IPS DF 4.7 (cell line): ENCODE measurements around the gene LHFPL6.
A peak's percentile ranks its signal among the peaks of the same experiment; 100 is the strongest.

Source experiments
- DNase-seq: peaks from one replicate; pipeline ENCODE4 v3.0.0-alpha.2; 2013; ENCODE audit warnings: low spot score; ENCODE audit errors: extremely low read depth

Gene LHFPL6

DNA sequence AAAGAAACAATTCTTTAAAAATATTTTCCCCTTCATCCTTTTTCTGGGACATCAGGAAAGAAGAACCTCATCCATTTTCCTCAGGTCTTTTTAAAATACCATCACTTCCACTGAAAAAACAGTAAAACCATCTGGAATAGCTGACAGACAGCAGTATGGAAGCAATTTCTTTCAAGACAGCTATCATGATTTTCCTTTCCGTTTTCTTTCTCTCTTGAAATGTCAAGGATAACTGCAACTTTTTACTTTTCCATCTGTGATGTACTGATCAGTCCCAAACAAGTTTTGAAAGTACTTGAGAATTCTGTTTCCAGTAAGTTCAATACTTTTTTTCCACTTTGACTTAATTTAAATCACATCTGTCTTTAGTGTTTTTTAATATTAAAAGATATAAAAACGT, 211.2 kb downstream of the LHFPL6 start:
- no peak for DNase-seq

DNA sequence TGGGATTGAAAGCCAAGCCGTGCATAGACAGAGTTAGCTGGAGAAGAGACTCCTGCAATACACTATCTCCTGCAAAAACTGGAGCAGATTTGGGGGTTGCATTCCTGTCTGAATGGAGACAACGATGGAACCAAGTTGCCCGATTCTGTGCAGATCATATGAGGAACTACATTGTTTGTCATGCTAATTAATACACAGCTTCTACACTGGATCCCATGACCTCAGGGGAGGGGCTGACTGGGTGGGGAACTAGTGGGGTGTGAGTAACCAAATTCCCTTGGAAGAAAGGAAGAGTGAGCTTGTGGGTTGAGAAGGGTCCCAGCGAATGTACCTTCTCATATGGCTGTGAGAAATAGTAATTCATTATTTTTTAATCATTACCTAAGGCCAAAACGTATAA, 214.0 kb downstream of the LHFPL6 start:
- DNase-seq, result no peak

DNA sequence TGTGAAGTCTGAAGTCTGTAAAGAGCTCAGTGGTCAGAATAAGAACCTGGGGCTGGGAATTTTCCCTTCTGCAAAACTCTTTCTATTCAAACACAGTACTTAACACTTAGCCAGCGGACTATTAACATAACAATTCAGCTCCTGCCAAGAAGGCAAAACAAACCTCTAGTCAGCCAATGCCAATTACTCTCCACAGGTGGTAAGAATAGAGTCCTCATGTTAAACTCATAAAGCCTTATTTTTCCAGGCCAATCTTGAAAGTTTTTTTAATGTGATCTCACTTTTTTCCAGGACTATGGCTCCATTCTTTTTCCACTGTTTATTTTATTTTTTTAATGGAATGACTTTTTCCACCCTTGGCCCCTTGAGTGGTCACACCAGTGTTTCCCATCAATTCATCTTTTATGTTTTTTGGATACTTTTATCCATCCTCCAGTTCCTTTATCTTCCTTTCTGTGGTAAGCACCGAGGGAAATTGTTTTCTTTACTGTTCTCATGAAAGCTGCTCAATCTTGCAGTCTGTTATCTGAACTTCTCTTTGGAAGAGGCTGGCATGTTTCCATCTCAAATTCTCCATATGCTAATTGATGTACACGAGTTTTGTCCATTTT, 217.3 kb downstream of the LHFPL6 start:
- DNase-seq, result peak; percentile 91

DNA sequence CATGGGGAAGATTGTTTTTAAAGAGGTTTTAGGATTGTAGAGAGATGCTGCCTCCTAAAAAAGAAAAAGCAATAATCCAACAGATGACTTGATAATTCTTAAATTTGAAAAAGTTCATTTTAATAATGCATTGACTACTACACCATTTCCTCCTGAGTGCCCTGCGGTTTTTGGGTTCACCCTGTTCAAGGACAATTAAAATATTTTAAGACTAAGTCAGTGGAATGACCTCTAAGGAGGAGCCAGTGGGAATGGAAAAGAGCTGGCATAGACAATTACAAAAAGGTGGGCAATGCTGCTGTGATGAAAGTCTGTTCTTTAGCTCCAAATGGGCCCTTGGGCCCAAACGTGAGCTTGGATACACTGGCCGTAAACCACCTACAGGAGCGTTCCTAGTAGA, 217.8 kb downstream of the LHFPL6 start:
- no peak for DNase-seq

DNA sequence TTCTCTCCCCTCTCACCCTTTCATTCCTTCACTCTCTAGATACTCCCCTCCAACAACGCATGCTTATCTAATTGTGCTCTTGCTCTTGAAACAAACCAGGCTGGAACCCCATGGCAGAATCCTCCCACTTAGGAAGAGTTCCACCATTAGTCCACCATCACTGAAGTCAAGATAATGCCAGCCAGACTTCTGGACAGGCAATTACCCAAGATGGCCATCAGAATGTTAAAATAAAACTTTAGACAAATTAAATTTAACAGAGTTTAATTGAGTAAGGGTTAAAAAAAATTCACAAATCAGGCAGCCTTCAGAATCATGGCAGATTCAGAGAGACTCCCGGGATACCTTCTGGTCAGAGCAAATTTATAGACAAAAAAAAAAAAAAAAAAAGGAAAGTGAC, 221.5 kb downstream of the LHFPL6 start:
- no peak for DNase-seq

DNA sequence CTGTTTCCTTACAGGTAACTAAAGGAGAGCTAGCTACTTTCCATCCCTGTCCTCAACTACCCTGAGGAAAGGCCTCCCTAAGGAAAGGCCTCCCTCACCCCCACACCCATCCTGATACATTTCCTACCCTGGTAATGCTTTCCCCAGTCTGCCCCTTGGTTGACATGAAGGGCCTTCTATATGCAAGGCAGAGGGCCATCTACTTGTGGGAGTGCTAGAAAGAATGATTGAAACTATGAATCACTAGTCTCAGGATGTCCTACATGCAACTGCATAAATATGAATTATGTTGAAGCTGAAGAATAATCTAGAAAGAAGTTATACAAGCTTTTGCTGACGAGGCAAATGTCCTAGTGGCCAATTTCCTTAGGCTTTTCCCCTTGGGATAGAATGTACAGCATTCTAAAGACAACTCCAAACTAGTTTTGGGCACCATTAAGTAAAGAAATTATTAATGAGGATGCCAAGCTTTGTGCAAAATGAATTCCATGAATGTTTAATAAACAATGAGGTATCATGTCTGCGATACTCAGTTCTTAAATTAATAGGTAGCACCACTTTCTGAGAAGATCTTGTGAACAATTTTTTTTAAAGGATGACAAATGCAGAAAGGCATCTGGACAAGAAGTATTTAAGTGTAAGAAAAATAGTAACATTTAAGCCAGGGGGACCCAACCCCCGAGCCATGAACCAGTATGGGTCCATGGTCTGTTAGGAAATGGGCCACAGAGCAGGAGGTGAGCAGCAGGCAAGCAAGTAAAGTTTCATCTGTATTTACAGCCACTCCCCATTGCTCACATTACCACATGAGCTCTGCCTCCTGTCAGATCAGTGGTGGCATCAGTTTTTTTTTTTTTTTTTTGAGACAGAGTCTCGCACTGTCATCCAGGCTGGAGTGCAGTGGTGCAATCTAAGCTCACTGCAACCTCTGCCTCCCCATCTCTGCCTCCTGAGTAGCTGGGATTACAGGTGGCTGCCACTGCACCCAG, 223.0 kb downstream of the LHFPL6 start:
- DNase-seq, result no peak

DNA sequence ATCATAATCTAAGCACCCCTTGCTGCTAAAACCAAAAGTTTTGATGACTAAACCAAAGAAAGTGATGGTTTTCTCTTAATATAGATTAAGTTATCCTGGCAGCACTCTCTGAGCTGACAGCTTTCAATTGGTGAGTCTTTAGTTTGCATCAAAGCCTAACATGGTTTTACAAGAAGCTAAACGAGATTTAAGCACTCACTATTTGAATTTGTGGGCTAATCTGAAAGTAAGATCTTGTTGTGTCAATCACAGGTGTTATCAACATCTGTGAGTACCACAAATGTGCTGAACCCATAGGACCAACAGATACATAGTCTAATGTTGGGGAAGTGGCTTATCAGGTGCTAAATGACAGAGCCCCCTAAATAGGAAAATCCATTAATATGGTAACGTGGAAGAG, 223.9 kb downstream of the LHFPL6 start:
- DNase-seq, result no peak

DNA sequence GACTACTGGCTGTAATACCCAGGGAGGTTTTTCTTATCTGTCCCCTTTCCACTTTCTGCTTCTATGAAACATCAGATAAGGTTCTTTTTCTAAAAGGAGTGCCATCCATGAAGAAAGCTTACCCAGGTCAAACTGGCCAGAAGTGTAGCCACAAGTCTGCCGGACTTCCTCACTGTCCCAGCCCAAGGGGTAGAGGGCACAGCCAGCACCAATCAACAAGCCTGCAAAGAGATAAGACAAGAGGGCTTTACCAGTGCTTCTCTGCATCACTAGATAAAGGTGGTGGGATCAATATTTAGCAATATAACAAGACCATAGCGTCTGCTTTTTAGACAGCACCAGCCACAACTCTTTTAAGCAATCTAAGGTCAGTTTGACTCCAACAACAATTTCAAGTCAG, 224.7 kb downstream of the LHFPL6 start:
- no peak for DNase-seq

DNA sequence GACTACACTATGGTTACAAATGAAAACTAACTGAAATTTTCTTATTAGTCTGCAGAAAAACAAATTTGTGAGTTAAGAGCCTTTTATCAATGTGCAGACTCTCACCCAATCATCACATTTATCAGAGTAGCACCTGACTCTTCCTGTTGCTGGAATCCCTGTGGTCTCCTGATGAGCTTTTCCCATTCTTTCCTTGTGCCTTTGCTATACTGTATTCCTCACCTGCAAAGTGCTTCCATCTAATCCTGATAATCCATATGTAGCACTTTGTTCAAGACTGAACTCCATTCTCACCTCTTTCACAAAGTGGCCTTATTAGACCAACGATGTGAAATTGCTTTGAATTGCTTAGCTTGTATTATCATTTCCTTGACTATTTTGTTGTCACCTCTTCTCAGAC, 225.3 kb downstream of the LHFPL6 start:
- no peak for DNase-seq

DNA sequence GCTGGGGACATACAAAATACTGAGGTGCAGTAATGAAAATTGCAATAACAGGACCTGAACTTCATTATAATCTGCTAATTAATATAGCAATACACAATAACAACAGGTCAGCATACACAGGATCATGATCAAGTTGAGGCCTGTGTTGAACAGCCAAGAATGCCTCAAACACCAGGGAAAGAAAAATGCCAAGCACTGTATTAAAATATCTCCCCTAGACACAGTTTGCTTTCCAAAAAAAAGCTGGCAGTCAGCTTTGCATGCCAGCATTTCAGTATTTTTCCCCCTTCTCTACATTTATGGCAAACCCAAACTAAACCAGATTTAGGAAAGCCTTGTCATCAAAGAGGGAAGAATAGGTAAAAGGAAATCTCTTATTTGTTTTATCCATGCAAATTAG, 226.9 kb downstream of the LHFPL6 start:
- DNase-seq, result no peak

DNA sequence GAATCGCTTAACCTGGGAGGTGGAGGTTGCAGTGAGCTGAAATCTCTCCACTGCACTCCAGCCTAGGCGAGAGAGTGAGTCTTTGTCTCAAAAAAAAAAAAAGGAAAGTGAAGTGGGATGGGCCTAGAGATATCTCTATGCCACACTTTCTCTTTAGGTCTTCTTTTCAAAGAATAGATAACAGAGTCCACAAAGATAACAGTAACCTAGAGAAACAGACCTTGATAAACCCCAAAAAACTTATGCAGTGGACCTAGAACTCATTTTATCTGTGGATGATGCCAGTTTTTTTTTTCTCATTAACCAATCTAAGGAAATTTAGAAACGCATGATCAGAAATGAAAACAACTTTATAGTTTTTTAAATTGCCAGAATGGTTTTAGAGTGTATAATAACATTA, 227.4 kb downstream of the LHFPL6 start:
- DNase-seq, result no peak

DNA sequence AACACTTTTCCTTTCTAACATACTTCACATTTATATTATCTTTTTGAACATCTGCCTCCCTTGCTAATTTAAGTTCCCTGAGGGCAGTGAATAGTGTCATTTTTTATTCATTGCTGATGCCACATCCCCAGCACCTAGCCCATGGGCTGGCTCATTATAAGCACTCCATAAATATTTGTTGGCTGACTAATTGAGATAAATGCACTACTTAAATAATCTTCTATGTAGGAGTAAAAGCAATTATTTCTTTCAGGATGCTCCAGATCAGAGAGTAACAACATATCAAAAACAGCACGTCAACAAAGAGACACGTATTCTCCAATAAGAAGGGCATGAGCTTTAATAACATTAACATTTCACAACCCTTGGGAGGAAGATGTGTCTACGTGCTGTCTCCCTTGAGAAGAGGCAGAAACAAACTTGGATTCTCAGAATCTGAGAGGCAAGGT, 228.2 kb downstream of the LHFPL6 start:
- no peak for DNase-seq

DNA sequence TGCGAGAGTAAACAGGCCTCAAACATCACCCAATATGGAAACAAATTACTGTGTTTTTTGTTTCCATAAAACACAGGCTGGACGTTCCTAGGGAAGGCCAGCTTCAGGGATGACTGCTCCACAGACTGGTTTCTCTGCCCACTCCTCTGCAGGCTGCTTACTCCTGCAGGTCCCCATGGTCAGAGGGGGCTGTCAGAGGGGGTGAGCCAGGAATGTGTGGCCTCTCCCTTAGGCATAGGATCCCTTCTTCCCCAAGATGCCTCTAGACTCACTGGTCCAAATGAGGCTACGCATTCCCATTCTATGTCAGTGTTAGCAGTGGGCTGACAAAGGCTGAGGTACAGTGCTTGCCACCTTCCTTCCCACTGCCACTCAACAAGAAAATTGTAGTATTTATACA, 229.8 kb downstream of the LHFPL6 start:
- no peak for DNase-seq

DNA sequence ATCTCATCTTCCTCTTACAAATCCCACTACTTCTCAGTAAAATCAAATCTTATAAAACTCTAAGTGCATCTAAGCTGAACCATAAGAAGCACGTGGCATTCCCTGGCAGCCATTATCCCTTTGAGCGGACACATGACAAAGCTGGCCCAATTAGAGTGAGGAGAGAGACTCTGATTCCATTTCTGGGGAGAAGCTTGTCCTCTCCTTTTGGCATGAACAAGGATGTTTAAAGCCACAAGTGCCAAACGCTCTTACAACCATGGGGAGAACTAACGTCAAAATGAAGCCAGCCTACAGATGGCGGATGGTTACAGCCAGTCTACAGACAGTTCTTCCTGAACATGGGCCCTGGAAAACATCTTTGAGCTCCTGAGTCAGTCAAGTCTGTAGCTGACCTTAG, 231.3 kb downstream of the LHFPL6 start:
- no peak for DNase-seq

DNA sequence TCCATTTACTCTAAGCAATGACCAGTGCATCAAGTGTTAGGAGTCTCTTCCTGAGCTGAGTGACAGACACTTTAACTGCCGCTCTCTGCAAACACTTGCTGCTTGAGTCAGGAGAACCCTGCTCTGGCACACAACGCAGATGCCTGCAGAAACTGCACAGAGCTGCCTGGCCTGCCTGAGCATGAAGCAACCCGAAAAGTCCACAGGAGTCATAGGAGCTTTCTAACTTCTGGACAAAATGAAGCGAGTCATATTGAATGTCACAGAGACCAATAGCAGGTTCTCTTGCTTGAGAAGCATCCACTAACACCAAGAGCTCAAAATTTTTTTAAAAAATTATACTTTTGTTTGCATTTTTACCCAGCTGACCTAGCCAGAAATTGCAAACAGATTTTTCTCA, 232.4 kb downstream of the LHFPL6 start:
- no peak for DNase-seq

DNA sequence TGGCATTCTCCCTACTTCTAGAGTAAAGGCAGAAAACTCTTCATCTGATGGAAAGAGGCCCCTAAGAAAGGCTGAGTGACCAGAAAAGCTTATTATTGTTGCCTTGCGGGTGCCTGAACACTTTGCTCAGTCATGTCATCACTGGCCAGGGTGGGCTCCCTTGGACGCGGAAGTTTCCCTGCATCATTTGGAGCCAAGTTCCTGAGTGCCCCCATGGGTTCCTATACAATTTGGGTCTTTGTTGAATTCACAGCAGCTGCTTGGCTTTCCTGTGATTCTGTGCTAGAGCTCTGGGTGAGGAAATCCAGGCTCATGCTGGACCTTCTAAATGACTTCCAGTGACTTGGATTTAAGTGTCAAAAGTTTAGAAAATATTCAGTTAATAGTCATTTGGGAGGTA, 232.9 kb downstream of the LHFPL6 start:
- no peak for DNase-seq

DNA sequence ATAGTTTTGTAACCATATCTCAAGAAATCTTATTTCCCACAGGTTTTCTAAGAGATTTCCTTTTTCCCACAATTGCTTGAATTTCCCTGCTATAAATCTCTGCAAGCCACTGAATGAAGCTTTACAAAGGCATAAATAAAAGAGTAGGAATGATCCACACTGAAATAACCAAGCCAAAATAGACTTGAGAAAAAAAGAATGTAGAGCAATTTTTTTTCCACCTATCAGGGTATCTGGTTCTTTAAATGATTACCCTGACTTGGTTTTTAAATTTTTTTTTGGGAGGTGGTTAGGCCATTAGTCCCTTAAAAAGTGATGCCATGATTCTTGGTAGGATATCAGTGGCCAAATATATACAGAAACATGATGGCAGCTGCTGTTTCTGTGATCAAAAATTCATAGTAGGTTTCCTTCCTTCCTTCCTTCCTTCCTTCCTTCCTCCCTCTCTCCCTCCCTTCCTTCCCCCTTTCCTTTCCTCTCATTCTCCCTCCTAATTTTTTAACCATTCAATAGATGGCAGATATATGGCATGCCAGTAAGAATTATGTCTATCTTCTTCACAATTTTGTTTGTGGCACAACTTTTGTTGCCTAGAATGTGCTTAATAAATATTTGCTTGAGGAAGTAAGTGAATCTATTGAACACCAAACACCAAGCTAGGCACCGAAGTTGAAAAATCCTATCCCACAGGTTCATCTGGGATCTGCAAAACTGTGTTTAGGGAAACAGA, 233.7 kb downstream of the LHFPL6 start:
- DNase-seq, result no peak

DNA sequence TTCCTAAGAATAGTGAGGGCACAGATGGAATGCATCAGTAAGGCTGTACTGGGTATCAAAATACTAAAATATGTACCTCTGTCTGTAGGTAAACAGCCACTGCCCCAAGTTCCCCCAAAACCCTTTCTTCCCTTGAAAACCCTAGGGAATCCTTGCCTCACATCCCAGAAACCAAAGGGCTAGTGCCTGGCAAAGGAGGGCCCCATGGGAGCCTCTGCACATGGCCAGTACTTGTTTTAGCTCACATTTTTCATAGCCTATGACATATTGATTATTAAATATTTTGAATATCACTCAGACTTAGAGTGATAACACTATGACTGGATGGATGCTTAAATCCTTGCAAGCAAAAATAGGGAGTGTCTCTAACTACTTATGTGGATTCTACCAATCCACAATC, 237.1 kb downstream of the LHFPL6 start:
- DNase-seq, result no peak

DNA sequence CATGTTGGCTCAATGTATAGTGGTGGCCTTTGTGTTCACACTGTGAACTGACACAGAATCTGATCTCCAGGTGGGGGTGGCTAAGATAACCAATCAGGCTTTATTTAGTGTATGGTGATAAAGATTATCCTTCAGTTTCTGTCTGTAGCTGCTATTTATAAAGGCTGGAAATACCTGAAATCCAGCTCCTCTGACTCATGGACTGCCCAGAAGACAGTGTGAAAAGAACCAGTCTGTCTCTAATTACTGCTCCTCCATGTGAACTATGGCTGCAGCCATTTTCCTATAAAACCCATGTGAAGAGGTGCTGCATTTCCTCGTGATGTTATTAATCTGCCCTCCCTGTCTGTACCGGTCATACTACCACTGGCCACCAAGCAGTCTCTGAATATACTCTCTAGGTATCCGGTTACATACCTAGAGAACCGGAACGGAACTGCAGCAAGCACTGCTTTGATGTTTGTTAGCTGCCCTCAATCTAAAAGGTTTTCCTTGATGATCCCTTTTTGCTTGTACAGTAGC, 238.0 kb downstream of the LHFPL6 start:
- DNase-seq, result no peak

DNA sequence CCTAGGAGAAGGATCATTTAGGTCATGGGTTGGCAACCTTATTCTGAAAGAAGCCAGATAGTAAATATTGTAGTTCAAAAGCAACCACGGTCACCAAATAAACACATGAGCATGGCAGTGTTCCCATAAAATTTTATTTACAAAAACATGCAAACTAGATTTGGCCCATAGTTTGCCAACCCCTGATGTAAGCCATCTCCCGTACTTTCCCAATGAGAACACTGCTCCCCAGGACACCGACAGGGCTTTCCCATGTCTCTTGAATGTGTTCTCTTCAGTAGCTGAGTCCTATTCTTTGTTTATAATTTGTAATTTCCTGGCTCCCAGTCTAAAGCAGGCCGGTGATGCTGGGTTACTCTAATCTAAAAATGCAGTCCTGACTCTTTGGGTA, 239.6 kb downstream of the LHFPL6 start:
- DNase-seq, result no peak

DNA sequence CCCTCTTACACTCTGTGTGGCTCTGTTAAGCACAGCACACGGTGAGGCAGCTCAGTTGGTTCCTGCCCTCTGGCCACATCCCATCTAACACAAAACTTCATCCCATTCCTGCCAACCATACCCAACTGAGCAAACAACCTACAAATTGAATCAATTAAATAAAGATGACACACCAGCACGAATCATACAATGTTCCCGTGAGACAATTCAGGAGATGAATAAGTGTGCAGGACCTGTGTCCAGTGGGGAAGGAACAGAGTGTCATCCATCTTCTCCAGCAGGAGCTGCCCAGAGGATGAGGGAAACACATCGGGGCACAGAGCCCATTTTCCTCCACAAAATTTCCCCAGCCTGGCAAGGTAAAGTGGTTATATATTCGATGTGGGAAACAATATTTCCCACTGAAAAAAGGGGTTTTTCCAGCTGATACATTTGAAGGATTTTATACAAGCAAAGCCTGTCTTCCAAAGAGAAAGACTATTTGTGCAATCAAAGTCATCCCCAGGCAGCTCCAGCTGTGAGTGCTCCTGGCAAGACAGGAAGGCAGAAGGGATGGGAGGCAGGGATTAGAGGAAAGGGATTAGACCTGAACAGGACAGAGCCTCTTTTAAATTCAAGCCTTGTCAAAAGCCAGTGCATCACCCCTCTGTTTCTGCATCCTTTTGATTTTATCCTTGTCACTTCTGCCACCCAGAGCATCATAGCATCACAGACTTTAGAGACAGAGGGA, 240.2 kb downstream of the LHFPL6 start:
- DNase-seq, result no peak
